Stomach (tissue), 9 donors: ENCODE data around the gene ATG10. TPM values are rescaled to one million over a fixed set of nuclear protein-coding genes. Genes with fewer than 3 reads are reported as not detected.
A peak's percentile ranks its signal among the peaks of the same experiment; 100 is the strongest.

Source experiments
- DNase-seq, 2 donors: peaks; one replicate each; pipeline versions ENCODE4 v3.0.0 to v3.0.0-alpha.2; 2013 to 2019
- H3K27ac ChIP-seq, 5 donors: fragments of 200-600 bp in 4 of 5; sonication (generic) in 4 of 5; one replicate each; pipeline ENCODE4 v1.5.1; 2013 to 2019; ENCODE audit warnings: mild to moderate bottlenecking in 1 of 5, moderate library complexity in 1 of 5
- H3K27me3 ChIP-seq, 3 donors: fragments of 200-600 bp; sonication (generic); one replicate each; pipeline ENCODE4 v1.5.1; 2017 to 2019; ENCODE audit warnings: mixed run types in 1 of 3
- H3K36me3 ChIP-seq, 4 donors: fragments of 200-600 bp; sonication (generic); 1 replicate in 3 of 4; 2 replicates in 1 of 4; pipeline ENCODE4 v1.5.1; 2016 to 2019
- H3K4me1 ChIP-seq, 4 donors: fragments of 200-600 bp; sonication (generic); one replicate each; pipeline ENCODE4 v1.5.1; 2016 to 2019
- H3K4me3 ChIP-seq, 4 donors: fragments of 200-600 bp; sonication (generic) in 3 of 4; one replicate each; pipeline ENCODE4 v1.5.1; 2016 to 2019; ENCODE audit warnings: mild to moderate bottlenecking in 1 of 4
- H3K9me3 ChIP-seq, 4 donors: fragments of 200-600 bp; sonication (generic); one replicate each; pipeline ENCODE4 v1.5.1; 2016 to 2019
- EP300 ChIP-seq: sonication (generic); formaldehyde crosslinking; IDR thresholded peaks from one replicate; pipeline ENCODE4 v1.6.1; 2017; ENCODE audit warnings: antibody characterized with exemption
- POLR2A ChIP-seq, 4 donors: fragments of 450-650 bp; IDR thresholded peaks; one replicate each; pipeline ENCODE4 v1.6.1; 2016; ENCODE audit warnings: antibody characterized with exemption in 4 of 4, control low read depth in 2 of 4, mild to moderate bottlenecking in 1 of 4, moderate library complexity in 1 of 4
- POLR2AphosphoS5 ChIP-seq, 3 donors: sonication (generic); formaldehyde crosslinking; IDR thresholded peaks; one replicate each; pipeline ENCODE4 v1.6.1; 2016; ENCODE audit warnings: antibody characterized with exemption in 3 of 3
- WGBS, 5 donors: extraction: QIAGEN DNeasy Blood & Tissue Kit in 3 of 5; methylation state at CpG; one replicate each; pipeline versions ENCODE4 v1.1.5 to v1.1.7; 2013 to 2018; 5-methylcytosine and 5-hydroxymethylcytosine counted together
- intact Hi-C: fragments of 100-400 bp; cut with DNase I; formaldehyde crosslinking; loops from one replicate; pipeline ENCODE4 v1.15.1; 2023; ENCODE audit warnings: low total_unique reads
- polyA plus RNA-seq, 3 donors: library from polyadenylated mRNA; stranded (reverse); fragments of 200-250 nt; gene quantifications; one replicate each; pipeline ENCODE4 v1.2.3, GENCODE V29; 2013
- total RNA-seq, 5 donors: library from RNA; depleted of rRNA; stranded (reverse); fragments of >200 nt; gene quantifications; one replicate each; pipeline versions ENCODE4 v1.1.0 to v1.2.3, GENCODE V29; 2014 to 2016
- TF ChIP-seq, protein P1 (sequence below), 7 experiments: fragments of 450-650 bp in 4 of 7; fragments of 200-600 bp in 3 of 7; sonication (generic) in 3 of 7; IDR thresholded peaks; one replicate each; pipeline ENCODE4 v1.5.1; 2016 to 2019; ENCODE audit warnings: antibody characterized with exemption in 7 of 7, control low read depth in 2 of 7, mild to moderate bottlenecking in 1 of 7
- donor health status: healthy with polysubstance abuse.
- donor health status: Bipolar disorder and iron deficiency.
- donor health status: healthy.

Gene ATG10
- total and polyA plus RNA-seq, 8 donors: 0.58 to 16.5 (median 4.3) TPM

DNA sequence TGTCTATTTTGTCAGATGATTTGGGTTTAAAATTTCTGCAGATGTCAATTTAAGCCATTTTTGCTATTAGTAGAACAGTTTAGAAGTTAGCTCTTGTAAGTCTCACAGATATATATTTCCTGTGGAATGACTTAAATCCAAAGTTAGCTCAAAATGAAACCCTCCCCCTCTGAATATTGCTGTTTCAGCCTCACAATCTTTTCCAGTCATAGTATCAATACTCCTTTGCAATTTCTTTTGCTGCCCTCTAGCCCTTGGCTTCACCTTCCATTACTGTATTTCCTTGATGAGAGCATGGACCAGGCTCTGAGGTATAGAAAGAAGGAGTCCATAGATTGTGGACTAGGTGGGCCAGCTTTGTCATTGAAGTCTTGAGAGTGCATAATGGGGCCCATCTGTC is 124.4 kb downstream of the ATG10 start:
- H3K9me3 ChIP-seq: peaks cover 2 to 20% (median 11%) of the 10 kb centered on the region in 4 donors
- TF ChIP-seq POLR2AphosphoS5 (IDR thresholded peaks at IDR 0.05): no peak
- TF ChIP-seq, protein P1, sequence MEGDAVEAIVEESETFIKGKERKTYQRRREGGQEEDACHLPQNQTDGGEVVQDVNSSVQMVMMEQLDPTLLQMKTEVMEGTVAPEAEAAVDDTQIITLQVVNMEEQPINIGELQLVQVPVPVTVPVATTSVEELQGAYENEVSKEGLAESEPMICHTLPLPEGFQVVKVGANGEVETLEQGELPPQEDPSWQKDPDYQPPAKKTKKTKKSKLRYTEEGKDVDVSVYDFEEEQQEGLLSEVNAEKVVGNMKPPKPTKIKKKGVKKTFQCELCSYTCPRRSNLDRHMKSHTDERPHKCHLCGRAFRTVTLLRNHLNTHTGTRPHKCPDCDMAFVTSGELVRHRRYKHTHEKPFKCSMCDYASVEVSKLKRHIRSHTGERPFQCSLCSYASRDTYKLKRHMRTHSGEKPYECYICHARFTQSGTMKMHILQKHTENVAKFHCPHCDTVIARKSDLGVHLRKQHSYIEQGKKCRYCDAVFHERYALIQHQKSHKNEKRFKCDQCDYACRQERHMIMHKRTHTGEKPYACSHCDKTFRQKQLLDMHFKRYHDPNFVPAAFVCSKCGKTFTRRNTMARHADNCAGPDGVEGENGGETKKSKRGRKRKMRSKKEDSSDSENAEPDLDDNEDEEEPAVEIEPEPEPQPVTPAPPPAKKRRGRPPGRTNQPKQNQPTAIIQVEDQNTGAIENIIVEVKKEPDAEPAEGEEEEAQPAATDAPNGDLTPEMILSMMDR (IDR thresholded peaks at IDR 0.05): no peak
- no peak for TF ChIP-seq POLR2A (IDR thresholded peaks at IDR 0.05)
- no peak for TF ChIP-seq EP300
- H3K27me3 ChIP-seq: no peaks in the 10 kb centered on the region
- no peaks in the 10 kb centered on the region for H3K4me1 ChIP-seq
- H3K36me3 ChIP-seq: no peaks in the 10 kb centered on the region
- H3K27ac ChIP-seq: no peak overlapping the region
- intact Hi-C loops: no loop called here
- H3K4me3 ChIP-seq: no peak overlapping the region
- DNase-seq: no peak

GRCh38 chr5:82100303-82101077 is 128.7 kb downstream of the ATG10 start:
- intact Hi-C loops: no loop called here

DNA sequence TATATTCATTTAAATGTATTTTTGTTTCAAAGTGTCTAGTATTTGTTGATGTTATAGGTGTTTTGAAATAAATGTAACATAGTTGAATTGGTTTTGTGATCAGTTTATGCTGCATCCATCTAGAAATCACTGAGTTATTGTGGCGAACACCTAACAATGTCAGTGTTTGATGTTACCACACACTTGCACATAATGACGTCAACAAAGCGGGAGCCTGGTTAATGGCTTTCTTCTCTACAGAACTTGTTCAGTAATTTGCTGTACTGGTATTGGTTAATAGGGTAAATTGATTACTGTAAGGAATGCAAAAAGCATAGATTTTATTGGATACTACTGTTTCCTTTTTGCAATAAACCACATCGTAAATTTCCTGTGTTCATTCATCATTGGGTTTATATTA is 133.0 kb downstream of the ATG10 start:
- H3K27me3 ChIP-seq: no peaks in the 10 kb centered on the region
- H3K4me3 ChIP-seq: no peak overlapping the region
- DNase-seq: peak in 1 of 2 donors; percentile 18
- WGBS, 5 donors: 89 to 96% (median 94%) methylated on average over 4 of the region's 4 CpGs
- H3K9me3 ChIP-seq: no peaks in the 10 kb centered on the region
- H3K36me3 ChIP-seq: no peaks in the 10 kb centered on the region
- no peak overlapping the region for H3K27ac ChIP-seq
- intact Hi-C loops: no loop called here
- no peak for TF ChIP-seq POLR2AphosphoS5 (IDR thresholded peaks at IDR 0.05)
- TF ChIP-seq EP300: no peak
- no peak for TF ChIP-seq POLR2A (IDR thresholded peaks at IDR 0.05)
- TF ChIP-seq, protein P1 (IDR thresholded peaks at IDR 0.05): no peak
- H3K4me1 ChIP-seq: peaks cover 0 to 22% (median 11%) of the 10 kb centered on the region in 4 donors

More at GRCh38 chr5:82100303-82101077, 128.7 kb downstream of the ATG10 start:
- Histone ChIP-seq H3K4me3 (no peak overlapping the region), H3K9me3 (no peaks in the 10 kb centered on the region), H3K27ac (no peak overlapping the region), H3K36me3 (no peaks in the 10 kb centered on the region), H3K4me1 (no peaks in the 10 kb centered on the region), H3K27me3 (no peaks in the 10 kb centered on the region)
- 82 to 95% (median 91%) methylated on average over 2 of the region's 2 CpGs for WGBS, 5 donors
- DNase-seq: no peak
- TF ChIP-seq, protein P1 (IDR thresholded peaks at IDR 0.05): no peak
- TF ChIP-seq EP300 (no peak), POLR2A (IDR thresholded peaks at IDR 0.05) (no peak), POLR2AphosphoS5 (IDR thresholded peaks at IDR 0.05) (no peak)

- WGBS, 5 donors: 83 to 90% (median 85%) methylated on average over 1 of the region's 1 CpG
- Histone ChIP-seq H3K4me3 (no peak overlapping the region), H3K27me3 (no peaks in the 10 kb centered on the region), H3K9me3 (no peaks in the 10 kb centered on the region), H3K27ac (no peak overlapping the region), H3K36me3 (no peaks in the 10 kb centered on the region), H3K4me1 (peaks cover 0 to 22% (median 11%) of the 10 kb centered on the region in 4 donors)
- TF ChIP-seq EP300: no peak
- no peak for TF ChIP-seq POLR2AphosphoS5 (IDR thresholded peaks at IDR 0.05)
- no peak for TF ChIP-seq POLR2A (IDR thresholded peaks at IDR 0.05)
- TF ChIP-seq, protein P1 (IDR thresholded peaks at IDR 0.05): no peak
- no peak for DNase-seq
- intact Hi-C loops: no loop called here
These were observed 133.6 kb downstream of the ATG10 start for GRCh38 chr5:82105457-82105856.
